ENCODE results near the gene WDR70. TPM values are rescaled to one million over a fixed set of nuclear protein-coding genes. Genes with fewer than 3 reads are reported as not detected.
"Not testable (repeated sequence)": the region's sequence is repeated elsewhere in the genome, so short reads cannot be mapped to it uniquely, and the experiment has no call there.

WDR70 gene
- polyA plus RNA-seq, 1 of the 3 experiments (the other 2 are of a cell fraction) = 14.2 TPM

DNA sequence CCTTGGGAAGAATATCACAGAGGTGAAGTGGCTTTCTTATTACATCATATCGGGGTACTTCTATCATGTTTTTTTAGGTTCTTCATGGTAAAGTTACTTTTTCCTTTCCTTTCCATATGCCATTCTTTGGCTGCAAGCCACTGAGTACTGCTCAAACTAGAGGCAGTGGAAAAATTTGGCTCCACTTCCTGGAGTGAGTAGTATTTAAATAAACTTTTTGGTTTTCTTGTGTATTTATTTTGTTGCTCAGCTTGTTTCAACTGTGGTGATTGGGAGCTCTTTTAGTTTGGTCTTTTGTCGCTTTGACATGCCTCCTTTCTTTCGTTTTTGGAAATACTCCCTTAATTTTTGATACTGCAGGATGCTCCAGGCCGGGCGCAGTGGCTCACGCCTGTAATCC, 69.8 kb downstream of the WDR70 start:
- POLR2A ChIA-PET = no interaction called here
- Histone ChIP-seq H2AFZ (ENCODE audit: low read depth) (no peak overlapping the region), H3K9me2 (no peaks in the 10 kb centered on the region), H3K36me3 (replicated peaks in 1 of 2; ENCODE audit: control insufficient read depth in 1 of 2, insufficient read depth in 2 of 2, low read length in 1 of 2) (peaks cover 0 to 25% of the 10 kb centered on the region in 2 experiments), H3K27ac (ENCODE audit: low read depth in 2 of 2, low read length in 1 of 2) (no peak overlapping the region), H3K9me3 (no peaks in the 10 kb centered on the region), H3K27me3 (ENCODE audit: insufficient read depth) (no peaks in the 10 kb centered on the region), H3K9ac (no peak overlapping the region), H3F3A (replicated peaks; ENCODE audit: insufficient read depth) (peaks cover 2% of the 10 kb centered on the region), H3K79me2 (ENCODE audit: insufficient read depth) (no peaks in the 10 kb centered on the region), H3K4me3 (ENCODE audit: low read depth in 2 of 2, low read length in 1 of 2) (no peak overlapping the region), H3K4me2 (no peak overlapping the region), H4K20me1 (ENCODE audit: insufficient read depth) (no peaks in the 10 kb centered on the region), H3K4me1 (ENCODE audit: control insufficient read depth in 1 of 2, insufficient read depth in 2 of 2, low read depth in 1 of 2, low read length in 1 of 2) (no peaks in the 10 kb centered on the region; a peak in 1 of 4 replicates)
- no peak for DNase-seq
- CTCF ChIA-PET = no interaction called here
- WGBS (ENCODE audit: low lambda C conversion rate) = 96% methylated on average over 6 of the region's 6 CpGs
- TF ChIP-seq, protein P1, sequence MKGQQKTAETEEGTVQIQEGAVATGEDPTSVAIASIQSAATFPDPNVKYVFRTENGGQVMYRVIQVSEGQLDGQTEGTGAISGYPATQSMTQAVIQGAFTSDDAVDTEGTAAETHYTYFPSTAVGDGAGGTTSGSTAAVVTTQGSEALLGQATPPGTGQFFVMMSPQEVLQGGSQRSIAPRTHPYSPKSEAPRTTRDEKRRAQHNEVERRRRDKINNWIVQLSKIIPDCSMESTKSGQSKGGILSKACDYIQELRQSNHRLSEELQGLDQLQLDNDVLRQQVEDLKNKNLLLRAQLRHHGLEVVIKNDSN (IDR thresholded peaks at IDR 0.05; ENCODE audit: borderline replicate concordance, low read depth) = no peak
- TF ChIP-seq, protein P2, sequence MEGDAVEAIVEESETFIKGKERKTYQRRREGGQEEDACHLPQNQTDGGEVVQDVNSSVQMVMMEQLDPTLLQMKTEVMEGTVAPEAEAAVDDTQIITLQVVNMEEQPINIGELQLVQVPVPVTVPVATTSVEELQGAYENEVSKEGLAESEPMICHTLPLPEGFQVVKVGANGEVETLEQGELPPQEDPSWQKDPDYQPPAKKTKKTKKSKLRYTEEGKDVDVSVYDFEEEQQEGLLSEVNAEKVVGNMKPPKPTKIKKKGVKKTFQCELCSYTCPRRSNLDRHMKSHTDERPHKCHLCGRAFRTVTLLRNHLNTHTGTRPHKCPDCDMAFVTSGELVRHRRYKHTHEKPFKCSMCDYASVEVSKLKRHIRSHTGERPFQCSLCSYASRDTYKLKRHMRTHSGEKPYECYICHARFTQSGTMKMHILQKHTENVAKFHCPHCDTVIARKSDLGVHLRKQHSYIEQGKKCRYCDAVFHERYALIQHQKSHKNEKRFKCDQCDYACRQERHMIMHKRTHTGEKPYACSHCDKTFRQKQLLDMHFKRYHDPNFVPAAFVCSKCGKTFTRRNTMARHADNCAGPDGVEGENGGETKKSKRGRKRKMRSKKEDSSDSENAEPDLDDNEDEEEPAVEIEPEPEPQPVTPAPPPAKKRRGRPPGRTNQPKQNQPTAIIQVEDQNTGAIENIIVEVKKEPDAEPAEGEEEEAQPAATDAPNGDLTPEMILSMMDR (IDR thresholded peaks at IDR 0.05) = no peak
- TF ChIP-seq YY1 (IDR thresholded peaks at IDR 0.05; ENCODE audit: low read depth) (no peak), CHD2 (IDR thresholded peaks at IDR 0.05; ENCODE audit: low read length, partially characterized antibody) (no peak), RXRA (IDR thresholded peaks at IDR 0.05; ENCODE audit: borderline replicate concordance, low read depth) (no peak), SMC3 (IDR thresholded peaks at IDR 0.05; ENCODE audit: low read depth, low read length) (no peak), GATA2 (CRISPR knock-in tag; IDR thresholded peaks at IDR 0.05) (no peak)
- TF ChIP-seq, protein P3, sequence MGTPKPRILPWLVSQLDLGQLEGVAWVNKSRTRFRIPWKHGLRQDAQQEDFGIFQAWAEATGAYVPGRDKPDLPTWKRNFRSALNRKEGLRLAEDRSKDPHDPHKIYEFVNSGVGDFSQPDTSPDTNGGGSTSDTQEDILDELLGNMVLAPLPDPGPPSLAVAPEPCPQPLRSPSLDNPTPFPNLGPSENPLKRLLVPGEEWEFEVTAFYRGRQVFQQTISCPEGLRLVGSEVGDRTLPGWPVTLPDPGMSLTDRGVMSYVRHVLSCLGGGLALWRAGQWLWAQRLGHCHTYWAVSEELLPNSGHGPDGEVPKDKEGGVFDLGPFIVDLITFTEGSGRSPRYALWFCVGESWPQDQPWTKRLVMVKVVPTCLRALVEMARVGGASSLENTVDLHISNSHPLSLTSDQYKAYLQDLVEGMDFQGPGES (IDR thresholded peaks at IDR 0.05; ENCODE audit: low read depth, low read length) = no peak

DNA sequence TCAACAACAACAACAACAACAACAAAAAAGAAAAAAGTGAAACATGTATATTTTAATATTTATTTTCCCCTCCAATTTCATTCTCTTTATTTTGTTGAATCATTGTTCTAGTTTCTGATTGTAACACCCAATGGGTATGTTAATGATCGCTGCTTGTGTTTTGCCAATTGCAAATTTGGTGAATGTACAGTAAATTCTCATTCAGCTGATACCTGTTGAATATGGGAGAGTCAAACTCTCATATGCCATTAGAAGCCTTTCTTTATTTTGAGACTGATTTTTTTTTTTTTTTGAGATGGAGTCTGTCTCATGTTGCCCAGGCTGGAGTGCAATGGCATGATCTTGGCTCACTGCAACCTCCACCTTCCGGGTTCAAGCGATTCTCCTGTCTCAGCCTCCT, 72.9 kb downstream of the WDR70 start:
- H3K4me2 ChIP-seq; H3K79me2 ChIP-seq (ENCODE audit: insufficient read depth); H3K9ac ChIP-seq; H3K9me3 ChIP-seq; CTCF ChIA-PET; H4K20me1 ChIP-seq (ENCODE audit: insufficient read depth); H3K27me3 ChIP-seq (ENCODE audit: insufficient read depth); H3K4me3 ChIP-seq (ENCODE audit: low read depth in 2 of 2, low read length in 1 of 2); H3K27ac ChIP-seq (ENCODE audit: low read depth in 2 of 2, low read length in 1 of 2); DNase-seq; POLR2A ChIA-PET; H3K9me2 ChIP-seq; H3K4me1 ChIP-seq (ENCODE audit: control insufficient read depth in 1 of 2, insufficient read depth in 2 of 2, low read depth in 1 of 2, low read length in 1 of 2); H2AFZ ChIP-seq (ENCODE audit: low read depth): not testable (repeated sequence)
- H3F3A ChIP-seq (replicated peaks; ENCODE audit: insufficient read depth) = peaks cover 16% of the 10 kb centered on the region
- 90% methylated on average over 3 of the region's 3 CpGs for WGBS (ENCODE audit: low lambda C conversion rate)
- peaks cover 0 to 22% of the 10 kb centered on the region in 2 experiments for H3K36me3 ChIP-seq (replicated peaks in 1 of 2; ENCODE audit: control insufficient read depth in 1 of 2, insufficient read depth in 2 of 2, low read length in 1 of 2)

DNA sequence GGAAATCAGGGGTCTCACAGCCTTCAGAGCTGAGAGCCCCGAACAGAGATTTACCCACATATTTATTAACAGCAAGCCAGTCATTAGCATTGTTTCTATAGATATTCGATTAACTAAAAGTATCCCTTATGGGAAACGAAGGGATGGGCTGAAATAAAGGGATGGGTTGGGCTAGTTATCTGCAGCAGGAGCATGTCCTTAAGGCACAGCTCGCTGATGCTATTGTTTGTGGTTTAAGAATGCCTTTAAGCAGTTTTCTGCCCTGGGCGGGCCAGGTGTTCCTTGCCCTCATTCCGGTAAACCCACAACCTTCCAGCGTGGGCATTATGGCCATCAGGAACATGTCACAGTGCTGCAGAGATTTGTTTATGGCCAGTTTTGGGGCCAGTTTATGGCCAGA, 74.1 kb downstream of the WDR70 start:
- H3K79me2 ChIP-seq (ENCODE audit: insufficient read depth); H3K4me3 ChIP-seq (ENCODE audit: low read depth in 2 of 2, low read length in 1 of 2); H3K27ac ChIP-seq (ENCODE audit: low read depth in 2 of 2, low read length in 1 of 2); H2AFZ ChIP-seq (ENCODE audit: low read depth); H3K4me1 ChIP-seq (ENCODE audit: control insufficient read depth in 1 of 2, insufficient read depth in 2 of 2, low read depth in 1 of 2, low read length in 1 of 2); DNase-seq; H3K9me2 ChIP-seq; H3K27me3 ChIP-seq (ENCODE audit: insufficient read depth); H3K9me3 ChIP-seq; H3K9ac ChIP-seq; POLR2A ChIA-PET; H3K4me2 ChIP-seq; H4K20me1 ChIP-seq (ENCODE audit: insufficient read depth); CTCF ChIA-PET: not testable (repeated sequence)
- 97% methylated on average over 6 of the region's 7 CpGs for WGBS (ENCODE audit: low lambda C conversion rate)
- Histone ChIP-seq H3F3A (replicated peaks; ENCODE audit: insufficient read depth) (peaks cover 16% of the 10 kb centered on the region), H3K36me3 (replicated peaks in 1 of 2; ENCODE audit: control insufficient read depth in 1 of 2, insufficient read depth in 2 of 2, low read length in 1 of 2) (peaks cover 0 to 20% of the 10 kb centered on the region in 2 experiments)
